D341Med (cell line): Measurements from ENCODE around the gene ELAC2.

Experiments used
- DNase-seq: peaks from one replicate; pipeline ENCODE4 v3.0.0; 2012; ENCODE audit warnings: low spot score

The ELAC2 gene

GRCh38 chr17:13017655-13018459, at the start of gene ELAC2:
Gene ELAC2 (minus strand): TSS chr17:13018027. CDS start chr17:13017947, 80 bp downstream.
- DNase-seq: peak; percentile 91

DNA sequence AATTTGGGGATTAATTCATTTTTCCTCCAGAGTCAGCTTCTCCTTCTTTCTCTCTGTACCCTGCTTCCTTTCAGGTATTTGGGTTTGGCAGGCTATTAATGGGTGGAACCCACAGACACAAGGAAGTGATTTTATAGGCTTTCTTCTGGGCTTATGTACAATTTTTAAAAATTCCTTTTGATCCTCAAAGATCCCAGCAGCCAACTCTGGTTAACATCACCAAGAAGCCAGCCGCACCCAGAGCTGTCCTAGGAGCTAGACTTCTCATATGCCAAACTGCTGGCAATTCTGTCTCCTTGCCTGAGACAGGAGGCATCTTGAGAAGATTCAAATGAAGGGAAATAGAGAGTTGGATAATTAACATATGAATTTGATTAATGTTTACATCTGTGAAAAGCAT, 47.2 kb upstream of the ELAC2 start:
- DNase-seq: no peak

DNA sequence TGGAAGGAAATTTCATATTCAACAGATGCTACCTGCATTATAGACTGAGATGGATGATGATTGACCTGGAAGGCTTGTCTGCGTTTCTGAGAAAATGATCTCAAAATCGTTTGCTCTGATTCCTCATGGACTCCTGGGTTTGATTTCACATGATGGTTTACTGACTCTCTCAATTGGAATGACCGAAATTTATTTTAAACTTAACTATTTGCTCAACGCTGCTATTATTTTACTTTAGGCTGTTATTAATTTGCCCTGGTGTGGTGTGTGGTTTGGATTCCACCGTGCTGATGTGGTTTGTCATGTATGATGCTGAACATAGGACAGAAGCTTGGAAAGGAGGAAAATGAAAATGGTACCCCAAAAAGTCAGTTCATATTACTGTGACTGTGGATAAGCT, 37.3 kb upstream of the ELAC2 start:
- no peak for DNase-seq

DNA sequence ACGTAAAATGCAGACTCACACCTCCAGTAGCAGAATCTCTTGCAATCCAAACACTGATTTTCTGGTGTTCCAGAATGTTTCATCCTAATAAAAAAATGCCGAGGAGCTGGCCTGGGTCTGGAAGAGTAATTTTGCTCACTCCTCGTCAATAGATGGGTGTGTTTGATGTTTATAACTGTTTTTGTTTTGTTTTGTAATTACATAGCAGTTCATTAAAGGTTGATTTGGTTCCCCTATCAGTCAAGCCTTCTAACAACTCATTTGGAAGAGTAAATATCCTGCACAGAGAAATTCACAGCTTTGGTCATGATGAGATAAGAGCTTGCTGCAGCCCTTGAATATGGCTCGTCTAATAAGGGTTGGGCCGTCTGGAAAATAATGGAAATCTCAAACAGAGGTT, 36.8 kb upstream of the ELAC2 start:
- no peak for DNase-seq

DNA sequence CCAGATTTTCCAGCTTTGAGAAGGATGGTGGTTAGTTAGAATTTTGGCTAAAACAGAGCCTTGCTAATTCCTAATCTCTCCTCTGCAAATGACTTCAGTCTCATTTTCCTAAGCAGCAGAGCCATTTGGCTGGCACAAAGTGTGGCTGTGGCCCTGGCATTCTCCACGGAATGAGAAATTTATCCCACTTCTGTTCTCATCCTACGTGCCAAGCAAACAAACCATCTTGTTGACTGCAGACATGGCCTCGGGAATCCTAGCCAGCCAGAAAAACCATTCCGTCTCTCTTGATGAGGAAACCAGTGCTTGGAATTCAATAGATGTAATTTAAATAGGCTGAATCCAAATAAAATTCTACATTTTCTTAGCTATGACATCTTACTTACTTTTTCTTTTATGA, 34.1 kb upstream of the ELAC2 start:
- DNase-seq: no peak

DNA sequence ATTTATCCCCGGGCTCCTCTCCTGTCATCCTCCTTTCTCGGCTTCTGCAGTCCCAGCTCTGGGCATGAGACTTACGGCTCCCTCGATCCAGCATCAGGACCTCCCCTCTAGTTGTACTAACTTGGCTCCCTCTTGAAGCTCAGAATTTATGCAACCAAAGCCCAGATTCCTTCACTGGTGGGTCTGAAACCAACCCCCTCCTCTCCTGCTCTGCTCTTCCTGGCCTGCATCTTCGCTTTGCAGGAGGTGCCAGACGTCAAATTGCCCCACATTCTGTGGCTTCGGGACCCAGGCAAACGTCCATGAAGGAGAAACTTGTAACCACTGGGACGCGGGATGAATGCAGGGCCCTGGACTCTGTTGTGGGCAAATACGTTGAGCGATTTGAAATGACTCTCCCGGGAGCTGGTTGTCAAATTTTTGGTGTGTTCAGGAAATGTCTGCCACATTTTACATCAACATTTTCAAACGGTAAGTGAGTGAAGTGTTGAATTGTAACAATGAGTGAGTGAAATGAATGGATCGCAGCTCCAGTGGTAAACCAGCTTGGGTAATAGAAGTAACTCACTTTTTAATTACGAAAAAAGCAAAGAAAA, 29.3 kb upstream of the ELAC2 start:
- DNase-seq: no peak

DNA sequence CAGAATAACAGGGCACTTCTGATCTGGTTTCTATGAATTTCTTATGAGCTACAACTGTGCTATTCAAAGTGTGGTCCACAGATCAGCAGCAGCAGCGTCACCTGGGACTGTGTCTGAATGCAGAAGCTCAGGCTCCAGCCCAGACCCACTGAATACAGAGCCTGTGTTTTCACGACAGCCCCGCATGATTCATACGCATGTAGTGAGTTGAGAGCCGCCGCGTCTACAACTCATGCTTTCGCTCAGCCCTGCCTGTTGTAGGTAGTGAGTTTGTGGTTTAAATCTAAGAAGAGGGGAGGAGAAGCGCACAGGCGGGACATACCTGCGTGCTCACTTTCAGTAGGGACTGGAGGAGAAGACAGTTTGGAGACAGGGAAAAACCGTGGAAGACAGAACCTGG, 28.5 kb upstream of the ELAC2 start:
- no peak for DNase-seq

GRCh38 chr17:13044572-13045065, 26.8 kb upstream of the ELAC2 start:
- DNase-seq: no peak

- no peak for DNase-seq
Measured at GRCh38 chr17:13038931-13039665, 21.3 kb upstream of the ELAC2 start.

GRCh38 chr17:13036751-13037150, 18.9 kb upstream of the ELAC2 start:
- no peak for DNase-seq

GRCh38 chr17:13035420-13035819, 17.6 kb upstream of the ELAC2 start:
- no peak for DNase-seq

DNA sequence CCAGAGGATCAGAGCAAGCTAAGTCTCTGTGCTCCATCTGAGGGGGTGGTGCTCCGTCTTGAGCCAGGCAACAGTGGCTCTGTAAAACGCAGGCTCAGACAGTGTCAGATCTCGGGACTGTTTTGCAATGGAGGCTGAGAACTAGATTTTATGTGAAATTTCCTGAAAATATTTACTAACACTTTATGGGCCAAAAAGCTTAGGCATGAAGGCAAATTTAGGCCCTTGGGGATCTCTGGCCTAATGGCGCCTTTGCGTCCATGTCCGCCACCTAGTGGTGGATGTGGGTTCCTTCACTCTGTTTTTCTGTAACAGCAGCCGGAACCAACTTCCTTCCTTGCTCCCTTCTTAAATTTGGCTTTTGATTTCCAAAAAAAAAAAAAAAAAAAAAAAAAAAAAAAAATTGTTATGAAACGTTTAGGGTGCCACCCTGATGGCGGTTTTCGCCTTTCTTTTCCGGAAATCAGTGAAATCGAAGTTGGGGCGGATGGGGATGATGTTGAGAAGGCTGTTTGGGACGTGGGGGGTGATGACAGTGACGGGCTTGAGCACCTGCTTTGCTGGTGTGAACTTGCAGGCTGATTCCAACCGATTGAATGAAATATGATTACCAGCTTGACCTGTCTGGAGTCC, 14.0 kb upstream of the ELAC2 start:
- DNase-seq: peak; percentile 53

DNA sequence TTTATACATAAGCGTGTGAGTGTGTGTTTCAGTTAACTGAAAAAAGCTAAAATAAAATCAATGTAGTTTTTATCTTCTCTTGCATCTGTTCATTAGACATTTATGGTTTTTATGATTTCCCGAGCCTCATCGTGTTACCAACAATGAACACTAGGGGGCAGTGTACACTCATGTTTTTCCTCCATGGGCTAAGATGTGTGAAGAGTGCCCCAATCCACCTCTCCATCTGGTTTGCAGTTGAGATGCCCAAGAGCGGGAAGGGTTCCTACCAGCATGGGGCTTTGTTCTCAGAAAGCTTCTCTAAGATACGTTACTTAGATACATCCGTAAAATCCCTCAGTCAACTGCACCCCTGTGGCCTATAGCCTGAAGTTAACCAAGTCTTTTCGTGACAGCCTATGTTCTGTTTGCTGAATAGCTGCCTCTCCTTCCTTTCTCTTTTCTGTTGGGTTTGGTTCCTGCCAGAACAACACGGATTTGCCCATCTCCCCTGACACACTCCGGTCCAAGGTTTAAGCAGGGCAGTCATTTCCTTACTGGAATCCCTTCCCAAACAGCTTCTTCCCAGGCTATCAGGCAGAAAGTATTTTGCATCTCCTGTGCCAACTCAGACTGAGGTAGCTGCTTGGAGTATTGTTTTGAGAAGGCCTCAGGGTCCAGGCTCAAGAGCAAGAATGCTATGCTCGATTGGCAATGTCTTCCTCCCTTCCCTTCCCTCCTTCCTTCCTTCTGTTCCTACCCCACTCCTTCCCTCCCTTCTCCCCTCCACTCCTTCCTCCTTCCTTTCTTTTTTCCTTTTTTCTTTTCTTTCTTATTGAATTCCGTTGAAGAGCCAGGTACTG, 12.9 kb upstream of the ELAC2 start:
- peak; percentile 49 for DNase-seq

DNA sequence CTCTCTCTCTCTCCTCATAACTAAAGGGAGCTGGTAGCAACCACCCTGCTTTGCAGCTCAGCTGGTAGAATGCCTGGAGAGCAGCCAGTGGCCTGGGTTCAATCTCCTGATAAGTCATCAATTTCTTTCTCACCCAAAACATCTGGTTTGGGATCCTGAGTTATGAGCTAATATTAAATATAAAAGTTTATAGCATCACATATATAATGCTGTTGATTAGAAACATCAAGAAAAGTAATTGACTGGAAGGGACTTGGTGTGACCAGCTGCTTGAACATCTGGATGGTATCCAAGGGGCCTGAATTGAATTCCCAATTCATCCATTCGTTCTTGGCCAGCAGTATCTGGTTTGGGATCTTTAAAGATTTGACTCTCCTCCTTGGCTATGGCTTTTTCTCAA, 12.2 kb upstream of the ELAC2 start:
- no peak for DNase-seq

- DNase-seq: no peak
Measured at GRCh38 chr17:13029340-13029739, 11.5 kb upstream of the ELAC2 start.

GRCh38 chr17:13027246-13027645, 9.4 kb upstream of the ELAC2 start:
- no peak for DNase-seq

DNA sequence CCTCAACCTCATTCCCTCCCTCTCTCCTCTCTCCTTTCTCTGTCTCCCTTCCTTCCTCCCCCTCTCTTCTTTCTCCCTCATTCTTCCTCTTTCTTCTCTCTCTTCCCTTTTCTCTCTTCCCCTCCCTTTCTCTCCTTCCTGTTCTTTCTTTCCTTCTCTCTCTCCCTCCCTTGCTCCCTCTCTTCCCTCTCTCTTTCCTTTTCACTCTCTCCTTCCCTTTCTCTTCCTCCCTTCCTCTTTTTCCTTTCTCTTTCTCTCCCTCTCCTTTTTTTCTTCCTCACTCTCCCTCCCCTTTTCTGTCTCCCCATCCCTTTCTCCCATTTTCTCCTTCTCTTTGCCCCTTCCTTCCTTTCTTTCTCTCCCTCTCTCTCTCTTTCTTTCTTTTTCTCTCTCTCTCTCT, 7.9 kb upstream of the ELAC2 start:
- DNase-seq: no peak

DNA sequence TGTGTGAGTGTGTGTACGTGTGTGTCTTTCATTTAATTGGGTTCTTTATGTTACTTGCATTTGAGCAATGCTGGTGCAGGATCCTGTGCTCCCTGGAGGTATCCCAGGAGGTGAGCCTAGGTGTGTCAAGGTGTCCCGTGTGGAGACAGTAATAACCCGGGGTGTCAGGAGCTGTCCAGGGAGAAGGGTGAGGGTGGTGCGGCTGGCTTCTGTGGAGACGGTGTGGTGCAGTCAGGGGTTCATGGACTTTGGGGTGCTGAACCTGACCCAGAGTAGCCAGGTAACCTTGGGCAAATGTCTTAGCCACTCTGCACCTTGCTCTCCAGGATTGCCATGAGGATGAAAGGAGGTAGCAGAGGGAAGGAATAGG, 7.4 kb upstream of the ELAC2 start:
- DNase-seq: no peak

- peak; percentile 78 for DNase-seq
Measured at GRCh38 chr17:13024526-13025257, 6.9 kb upstream of the ELAC2 start.

GRCh38 chr17:13024016-13024415, 6.2 kb upstream of the ELAC2 start:
- no peak for DNase-seq
